ENCODE results near the gene MAML3.

DNA sequence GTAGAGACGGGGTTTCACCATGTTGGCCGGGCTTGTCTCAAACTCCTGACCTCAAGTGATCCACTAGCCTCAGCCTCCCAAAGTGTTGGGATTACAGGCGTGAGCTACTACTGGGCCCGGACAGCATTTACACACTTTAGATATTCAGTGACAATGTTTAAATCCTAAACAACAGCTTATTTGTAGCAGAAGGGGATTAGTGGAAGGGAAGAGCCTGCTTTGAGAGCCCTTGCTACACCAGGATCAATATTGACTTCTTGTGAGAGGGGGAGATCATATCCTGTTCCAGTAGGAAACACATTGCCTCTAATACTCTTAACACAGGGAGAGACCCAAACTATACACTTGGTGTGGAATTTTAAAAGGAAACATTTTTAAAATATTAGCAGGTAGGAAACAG, 481.3 kb downstream of the MAML3 start:
- TF ChIP-seq, protein P1, sequence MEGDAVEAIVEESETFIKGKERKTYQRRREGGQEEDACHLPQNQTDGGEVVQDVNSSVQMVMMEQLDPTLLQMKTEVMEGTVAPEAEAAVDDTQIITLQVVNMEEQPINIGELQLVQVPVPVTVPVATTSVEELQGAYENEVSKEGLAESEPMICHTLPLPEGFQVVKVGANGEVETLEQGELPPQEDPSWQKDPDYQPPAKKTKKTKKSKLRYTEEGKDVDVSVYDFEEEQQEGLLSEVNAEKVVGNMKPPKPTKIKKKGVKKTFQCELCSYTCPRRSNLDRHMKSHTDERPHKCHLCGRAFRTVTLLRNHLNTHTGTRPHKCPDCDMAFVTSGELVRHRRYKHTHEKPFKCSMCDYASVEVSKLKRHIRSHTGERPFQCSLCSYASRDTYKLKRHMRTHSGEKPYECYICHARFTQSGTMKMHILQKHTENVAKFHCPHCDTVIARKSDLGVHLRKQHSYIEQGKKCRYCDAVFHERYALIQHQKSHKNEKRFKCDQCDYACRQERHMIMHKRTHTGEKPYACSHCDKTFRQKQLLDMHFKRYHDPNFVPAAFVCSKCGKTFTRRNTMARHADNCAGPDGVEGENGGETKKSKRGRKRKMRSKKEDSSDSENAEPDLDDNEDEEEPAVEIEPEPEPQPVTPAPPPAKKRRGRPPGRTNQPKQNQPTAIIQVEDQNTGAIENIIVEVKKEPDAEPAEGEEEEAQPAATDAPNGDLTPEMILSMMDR (IDR thresholded peaks at IDR 0.05; ENCODE audit: insufficient read depth, low read depth, low read length) = no peak
- no peak for TF ChIP-seq EZH2 (IDR thresholded peaks at IDR 0.05; ENCODE audit: insufficient read depth, low read length)

Data from astrocyte (in vitro differentiated cells and primary cell).